GM19043 (cell line): ENCODE results near the gene MYRIP.

Source experiments
- ATAC-seq: cut with Tn5 transposase; IDR thresholded peaks from one replicate; pipeline ENCODE4 v1.9.1; 2021; ENCODE audit warnings: low read depth; ENCODE audit not compliant: unreplicated experiment

Gene MYRIP

DNA sequence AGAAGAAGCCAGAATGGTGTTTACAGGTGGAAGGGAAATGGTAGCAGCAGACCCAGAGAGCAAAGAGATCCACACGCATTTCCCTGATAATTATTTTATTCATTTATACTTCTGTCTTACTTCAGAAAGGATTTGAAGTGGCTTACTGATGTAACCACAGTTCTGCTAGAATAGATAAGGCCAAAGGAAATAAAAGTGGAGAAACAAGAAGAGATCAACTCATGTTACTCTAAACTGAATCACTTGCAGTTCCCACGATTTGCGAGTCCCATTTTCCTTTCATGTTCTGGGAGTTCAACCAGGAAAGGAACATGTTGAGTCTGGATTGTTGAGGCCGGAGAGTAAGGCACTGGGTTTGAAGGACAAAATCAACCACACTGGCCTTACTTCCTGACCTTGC, 151.8 kb downstream of the MYRIP start:
- ATAC-seq = no peak

DNA sequence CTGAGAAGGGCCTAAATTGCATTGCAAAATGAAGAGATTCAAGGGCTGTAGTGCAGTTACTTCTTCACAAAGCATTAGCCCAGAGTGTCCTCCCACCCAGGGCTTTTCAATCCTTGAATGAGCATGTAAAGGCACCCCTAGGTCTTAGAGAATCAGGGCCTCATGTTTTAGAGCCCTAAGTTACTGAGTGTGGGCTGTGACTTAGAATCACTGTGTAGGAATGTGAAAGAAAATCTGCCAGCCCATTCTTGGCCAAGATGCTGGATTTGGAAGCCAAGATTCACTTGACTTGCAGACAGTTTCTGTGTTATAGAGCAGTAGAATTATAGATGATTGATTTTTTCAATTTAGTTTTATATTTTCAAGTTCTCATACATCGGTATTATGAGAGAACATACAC, 153.2 kb downstream of the MYRIP start:
- ATAC-seq = no peak

DNA sequence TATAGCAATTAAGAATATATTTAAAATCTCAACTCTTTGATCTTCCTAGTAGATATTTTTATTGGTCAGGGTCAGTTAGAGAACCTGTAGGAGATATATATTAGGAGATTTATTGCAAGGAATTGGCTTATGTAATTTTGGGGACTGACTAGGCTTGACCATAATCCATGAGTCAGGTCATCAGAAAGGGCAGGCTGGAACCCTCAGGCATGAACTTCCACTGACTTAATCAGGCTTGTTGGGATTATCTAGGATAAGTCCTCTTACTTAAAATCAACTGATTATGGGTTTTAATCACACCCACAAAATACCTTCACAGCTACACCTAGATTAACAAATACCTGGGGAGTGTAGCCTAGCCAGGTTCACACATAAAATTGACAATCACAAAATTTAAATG, 156.1 kb downstream of the MYRIP start:
- no peak for ATAC-seq

DNA sequence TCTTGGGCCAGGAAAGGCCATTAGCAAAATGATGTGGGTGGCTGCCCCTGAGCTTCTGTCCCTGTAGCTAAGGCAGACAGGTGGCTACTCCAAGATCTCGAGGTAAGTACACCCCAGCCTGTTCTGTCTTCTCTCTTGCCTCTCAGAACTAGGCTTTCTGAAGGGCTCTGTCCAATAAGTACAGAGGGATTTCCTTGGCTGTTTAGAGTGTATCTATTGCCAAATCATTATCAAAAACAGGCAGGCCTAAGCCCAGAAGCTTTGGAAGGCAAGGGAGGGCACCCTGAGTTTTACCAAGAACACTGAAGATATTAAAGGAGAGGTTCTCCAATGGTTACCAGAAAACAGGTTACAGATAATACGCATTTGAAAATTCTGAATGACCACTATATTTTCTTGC, 156.6 kb downstream of the MYRIP start:
- ATAC-seq = no peak

DNA sequence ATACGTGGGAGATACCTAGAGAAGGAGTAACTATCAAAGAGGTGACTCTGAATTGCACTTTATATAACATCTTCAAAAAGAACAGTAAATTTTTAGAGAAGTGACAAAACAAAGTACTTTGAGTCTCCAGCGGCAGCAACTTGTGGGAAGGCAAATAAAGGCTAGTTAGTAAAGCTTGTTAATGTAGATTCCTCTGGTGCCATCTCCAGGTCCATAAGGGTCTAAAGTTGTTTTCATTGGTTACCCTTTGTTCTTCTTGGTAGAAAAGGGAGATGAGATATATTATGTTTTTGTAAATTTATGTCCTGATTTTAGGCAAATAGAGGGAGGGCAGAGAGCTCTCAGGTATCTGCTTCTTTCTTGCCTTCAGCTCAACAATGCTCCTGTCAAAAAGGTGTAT, 161.6 kb downstream of the MYRIP start:
- ATAC-seq = no peak

DNA sequence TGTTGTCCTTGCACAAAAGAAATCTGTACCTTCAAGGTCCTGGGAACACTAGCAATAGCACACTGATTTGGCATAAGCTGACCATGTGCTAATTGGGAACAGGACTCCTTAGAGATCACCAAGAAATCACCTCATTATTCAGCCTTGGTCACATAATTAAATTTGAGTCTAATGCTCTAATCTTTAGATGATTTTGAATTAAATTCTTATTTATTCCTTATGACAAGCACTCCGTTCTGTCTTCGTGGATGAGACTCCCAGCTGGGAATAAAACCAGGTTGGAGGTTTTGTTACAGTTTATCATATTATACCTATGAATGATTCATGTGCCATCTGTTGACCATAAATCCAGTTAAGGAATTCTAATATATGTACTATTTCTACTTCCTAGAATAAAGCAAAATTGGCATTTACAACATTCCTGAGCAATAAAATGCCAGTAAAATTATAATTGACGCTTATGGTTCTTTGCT, 162.2 kb downstream of the MYRIP start:
- no peak for ATAC-seq

DNA sequence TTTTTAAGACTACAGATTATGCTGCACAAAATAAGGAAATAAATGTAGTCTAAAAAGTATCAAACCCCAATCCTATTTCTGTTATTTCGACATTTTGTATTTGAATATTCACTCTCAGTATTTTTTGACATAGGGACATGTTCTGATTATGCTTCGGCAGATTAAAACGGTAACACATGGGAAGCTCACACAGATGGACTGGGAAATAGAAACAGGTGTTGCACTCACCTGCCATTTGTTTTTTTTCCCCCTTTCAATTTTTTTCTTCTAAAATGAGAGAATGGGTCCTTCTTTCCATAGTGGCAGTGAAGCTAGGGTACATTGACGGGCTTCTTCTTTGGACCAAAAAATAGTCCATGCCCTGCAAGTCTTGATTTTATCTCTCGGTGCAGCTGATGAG, 163.1 kb downstream of the MYRIP start:
- ATAC-seq = no peak

DNA sequence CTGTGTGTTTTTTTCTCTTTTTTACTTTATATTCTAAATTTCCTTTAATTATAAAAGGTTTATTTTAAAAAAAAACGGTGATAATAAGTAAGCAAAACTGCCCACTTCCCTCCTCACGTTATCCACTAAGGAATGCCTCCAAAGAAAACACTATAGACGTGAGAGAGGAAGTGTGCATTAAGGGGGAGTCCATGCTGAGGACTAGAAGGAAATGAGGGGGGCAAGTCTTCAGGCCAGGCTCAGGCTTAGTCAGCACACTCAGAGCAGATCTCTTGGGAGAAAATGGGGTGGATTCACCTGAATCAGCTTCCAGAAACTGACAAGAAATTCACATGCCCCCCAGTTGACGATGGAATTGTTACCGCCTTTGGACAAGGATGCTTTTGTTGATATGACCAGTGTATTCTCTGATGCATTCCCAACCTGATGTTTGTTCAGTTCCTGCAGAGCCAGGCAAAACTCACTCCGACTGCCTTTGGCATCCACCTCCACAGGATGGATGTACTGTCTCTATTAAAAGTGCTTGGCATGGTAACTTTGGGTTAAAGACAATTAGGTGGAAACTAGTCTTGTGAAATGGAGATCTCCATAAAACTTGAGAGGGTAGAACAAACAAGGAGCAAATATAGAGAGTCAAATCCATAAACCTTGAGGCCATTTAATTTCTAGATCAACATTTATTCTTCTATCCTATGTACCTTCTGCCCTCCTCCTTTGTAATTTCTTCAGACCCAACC, 167.8 kb downstream of the MYRIP start:
- ATAC-seq = no peak

DNA sequence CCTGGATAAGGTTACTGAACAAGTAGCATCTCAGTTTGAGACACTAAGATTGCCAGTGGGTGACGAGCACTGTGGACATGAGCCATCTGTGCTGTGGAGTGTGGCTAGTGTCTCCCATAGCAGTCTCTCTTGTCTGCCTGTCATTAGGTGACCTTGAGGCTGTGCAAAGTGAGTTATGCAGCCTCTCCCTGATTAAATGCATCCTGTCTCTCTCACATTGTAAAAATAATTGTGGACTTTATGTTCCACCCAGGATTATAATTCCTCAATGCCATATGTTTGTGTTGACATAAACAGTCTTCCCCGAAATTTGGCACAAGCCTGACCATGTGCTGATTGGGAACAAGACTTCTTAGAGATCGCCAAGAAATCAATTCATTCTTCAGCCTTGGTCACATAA, 168.9 kb downstream of the MYRIP start:
- no peak for ATAC-seq

DNA sequence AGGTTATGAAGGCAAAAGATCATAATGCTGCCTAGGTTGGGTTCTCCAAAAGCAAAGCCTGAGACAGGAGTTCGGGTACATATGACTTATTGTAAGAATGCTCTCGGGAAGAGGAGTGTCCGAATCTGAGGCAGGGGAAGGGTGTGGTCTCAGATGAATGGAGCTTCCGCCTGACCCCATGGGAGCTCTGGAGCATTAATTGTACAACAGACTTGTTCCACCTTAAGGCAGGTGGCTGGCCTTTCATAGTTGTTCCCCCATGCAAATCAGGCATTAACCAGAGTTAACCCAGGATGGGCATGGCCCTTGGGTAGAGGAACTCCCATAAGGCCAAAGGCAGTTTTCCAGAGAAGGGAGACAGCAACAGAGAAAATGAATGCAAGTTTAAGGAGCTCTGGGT, 170.6 kb downstream of the MYRIP start:
- no peak for ATAC-seq

DNA sequence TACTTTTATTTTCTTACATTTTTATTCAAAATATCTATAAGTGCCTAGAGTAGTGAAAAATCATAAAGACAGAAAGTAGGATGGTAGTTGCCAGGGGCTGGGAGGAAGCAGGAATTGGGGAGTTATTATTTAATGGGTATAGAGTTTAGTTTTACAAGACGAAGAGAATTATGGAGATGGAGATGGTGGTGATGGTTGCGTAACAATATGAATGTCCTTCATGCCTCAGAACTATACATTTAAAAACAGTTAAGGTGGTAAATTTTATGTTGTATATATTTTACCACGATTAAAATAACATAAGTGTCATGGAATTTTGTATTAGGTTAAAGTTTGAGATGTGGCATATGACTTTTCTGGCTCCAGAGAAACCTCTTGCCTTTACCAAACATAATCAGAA, 171.4 kb downstream of the MYRIP start:
- no peak for ATAC-seq

DNA sequence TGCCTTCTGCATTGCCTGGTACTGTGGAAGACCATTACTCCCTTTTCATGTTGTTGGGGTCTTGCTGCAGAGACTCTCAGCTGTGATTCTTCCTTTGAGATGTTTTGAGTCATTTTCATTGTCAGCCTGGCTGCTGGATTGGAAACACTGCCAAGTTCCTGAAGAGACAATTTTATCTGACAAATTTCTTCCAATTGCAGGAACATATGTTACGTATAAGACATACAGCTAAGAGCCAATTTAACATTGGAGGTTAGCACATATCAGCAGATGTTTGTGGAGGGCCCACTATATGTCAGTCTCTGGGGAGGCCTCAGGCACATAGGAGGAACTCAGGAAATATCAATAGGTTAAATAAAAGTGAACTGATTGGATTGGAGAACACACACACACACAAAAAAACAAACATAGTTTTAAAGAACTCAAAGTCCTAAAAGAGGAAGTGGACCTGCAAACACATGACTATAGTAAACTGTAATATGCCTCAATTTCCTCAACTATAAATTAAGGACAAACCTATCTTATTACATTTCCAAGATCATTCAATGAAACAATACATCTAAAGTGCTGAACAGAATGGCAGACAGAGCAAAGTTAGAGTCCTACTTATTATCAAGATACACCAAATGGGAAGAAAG, 172.3 kb downstream of the MYRIP start:
- ATAC-seq = no peak

DNA sequence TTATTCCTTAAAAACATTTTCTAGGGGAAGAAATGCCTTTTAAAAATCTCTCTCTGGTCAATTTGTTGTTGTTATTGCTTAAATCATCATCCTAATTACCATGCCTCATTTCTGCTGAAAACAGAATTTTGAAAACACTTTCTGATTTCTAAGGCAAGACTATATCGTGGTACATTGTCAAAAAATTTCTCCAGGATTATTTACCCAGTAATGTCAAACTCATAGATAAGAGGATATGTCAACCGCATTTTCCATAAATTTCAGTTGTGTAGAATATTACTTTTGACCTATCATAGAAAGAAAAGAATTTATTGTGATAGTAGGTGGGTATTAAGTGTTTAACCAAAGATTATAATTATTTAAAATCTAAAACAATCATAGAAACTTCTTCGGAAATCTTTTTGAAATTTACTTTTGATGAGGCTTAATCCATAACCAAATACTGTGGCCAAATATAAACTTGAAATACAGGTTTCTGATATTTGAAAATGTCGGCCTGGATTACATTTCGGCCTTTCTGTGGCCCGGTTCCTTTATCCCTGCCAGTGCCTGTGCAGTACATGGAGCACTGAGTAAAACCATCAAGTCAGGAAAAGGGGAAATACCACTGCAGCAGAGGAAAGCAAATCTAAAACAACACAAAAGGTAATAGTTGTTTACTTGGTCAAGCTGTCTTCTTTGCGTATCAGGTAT, 173.4 kb downstream of the MYRIP start:
- no peak for ATAC-seq

DNA sequence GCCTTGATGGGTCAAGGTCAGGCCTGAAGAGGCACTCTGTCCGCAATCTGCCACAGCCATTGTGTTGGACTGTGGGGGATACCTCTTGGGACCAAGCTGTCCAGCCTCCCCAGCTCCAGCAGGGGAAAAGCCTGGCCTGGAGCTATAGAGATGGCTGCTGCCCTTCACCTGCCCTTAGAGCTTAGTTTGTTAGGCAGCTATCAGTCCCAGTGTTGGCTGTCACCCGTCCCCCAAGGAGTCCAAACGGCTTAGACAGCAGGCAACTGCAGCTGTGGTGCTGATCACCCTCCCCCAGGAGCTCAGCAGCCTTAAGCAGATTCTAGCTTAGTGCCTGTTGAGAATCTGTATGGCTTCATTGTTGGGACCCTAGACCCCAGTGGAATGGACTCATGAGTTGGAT, 180.3 kb downstream of the MYRIP start:
- no peak for ATAC-seq

DNA sequence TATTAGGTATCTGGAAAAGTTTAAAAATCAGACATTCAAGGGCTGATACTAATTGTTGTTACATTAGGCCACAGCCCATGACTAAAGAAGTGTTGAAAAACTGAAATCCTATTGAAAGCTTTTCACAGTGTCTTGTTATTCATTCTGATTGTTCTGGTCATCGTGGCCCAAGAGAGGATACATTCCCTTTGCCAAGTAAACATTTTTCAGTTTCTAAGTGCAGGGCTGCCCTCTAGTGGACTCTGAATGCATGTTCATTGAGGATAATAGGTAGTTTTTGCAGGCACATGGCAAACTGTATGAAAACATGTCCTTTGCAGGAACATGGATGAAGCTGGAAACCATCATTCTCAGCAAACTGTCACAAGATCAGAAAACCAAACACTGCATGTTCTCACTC, 181.1 kb downstream of the MYRIP start:
- ATAC-seq = peak; percentile 51

DNA sequence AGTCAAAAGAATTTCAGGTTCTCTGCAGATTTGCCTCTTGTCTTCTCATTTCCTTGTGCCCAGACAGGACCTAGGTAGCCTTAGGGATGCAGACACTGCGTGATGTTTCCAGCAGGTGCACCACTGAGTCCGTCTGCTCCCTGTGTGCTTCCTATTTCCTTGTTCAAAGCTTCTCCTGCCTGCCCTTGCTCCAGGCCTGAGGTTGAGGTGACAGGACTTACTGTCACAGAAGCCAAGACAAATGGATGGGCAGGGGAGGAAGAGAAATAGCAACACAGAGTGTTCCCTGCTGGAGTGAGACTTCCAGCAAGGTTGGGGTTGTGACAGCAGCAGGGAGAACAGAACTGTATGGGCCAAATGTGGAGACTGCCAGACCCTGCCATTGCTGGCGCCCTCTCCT, 199.4 kb downstream of the MYRIP start:
- no peak for ATAC-seq

DNA sequence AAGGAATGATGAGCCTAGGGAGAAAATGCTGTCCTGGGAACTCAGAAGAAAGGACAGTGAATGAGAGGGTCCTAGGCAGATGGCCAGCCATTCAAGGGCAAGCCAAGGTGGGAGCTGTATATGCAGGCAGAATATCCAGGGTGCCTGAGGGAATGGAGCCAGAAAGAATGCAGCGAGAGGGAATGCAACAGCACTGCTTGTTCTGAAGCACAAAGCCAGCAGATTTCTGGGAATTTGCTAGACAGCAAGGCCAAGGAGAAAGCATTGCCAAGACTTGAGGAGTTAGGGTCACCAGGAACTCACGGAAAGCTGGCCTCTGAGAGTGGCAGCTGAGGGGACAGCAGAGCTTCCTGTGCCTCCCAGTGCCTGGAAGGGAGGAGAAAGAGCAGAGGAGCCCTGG, 200.6 kb downstream of the MYRIP start:
- no peak for ATAC-seq

DNA sequence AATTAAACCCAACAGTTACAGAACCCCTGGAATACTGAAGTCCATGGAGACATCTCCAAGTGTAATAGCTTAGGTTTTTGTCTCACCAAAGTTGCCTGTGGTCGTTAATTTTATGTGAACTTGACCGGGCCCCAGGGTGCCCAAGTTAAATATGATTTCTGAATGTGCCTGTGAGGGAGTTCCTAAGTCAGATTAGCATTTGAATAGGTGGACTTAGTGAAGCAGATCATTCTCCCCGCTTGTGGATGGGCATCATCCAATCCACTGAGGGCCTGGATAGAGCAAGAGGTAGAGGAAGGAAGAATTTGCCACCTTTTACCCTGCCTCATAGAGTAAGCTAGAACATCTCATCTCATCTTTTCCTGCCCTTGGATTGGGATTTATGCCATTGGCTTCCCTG, 203.0 kb downstream of the MYRIP start:
- no peak for ATAC-seq

DNA sequence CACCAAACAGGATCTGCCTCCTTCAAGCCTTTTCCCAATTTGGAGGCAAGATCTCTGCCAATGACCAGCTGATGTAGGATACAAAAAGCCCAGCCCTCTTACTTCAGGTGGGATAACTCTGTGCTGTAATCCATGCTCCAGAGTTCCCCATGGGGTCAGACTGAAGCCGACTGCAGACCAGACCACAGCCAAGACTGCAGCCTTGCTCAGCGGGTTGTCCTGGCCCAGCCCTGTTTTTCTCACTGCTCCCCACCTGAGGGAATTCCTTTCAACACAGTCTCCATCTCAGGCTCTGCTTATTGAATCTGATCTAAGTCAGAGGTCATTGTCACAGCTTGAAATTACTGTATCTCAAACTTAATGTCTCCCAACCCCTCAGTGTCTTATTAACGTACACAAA, 207.0 kb downstream of the MYRIP start:
- no peak for ATAC-seq

DNA sequence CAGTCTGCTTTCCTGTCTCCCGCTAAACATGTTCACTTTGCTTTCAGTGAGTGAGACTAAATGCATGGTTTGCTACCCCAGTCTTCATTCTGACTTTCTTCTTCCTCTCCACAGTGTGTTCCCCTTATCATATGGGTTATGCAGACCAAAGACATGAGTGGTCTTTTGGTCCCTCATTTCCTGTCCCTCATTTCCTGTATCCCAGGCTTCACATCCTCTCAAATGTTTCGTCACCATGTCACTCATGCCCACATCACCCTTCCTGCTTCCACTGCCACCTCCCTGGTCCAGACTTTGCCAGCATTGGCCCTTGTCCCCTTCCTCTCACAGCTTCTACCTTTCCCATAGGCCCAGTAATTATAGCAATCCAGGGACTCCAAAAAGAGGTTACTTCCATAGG, 209.0 kb downstream of the MYRIP start:
- no peak for ATAC-seq

DNA sequence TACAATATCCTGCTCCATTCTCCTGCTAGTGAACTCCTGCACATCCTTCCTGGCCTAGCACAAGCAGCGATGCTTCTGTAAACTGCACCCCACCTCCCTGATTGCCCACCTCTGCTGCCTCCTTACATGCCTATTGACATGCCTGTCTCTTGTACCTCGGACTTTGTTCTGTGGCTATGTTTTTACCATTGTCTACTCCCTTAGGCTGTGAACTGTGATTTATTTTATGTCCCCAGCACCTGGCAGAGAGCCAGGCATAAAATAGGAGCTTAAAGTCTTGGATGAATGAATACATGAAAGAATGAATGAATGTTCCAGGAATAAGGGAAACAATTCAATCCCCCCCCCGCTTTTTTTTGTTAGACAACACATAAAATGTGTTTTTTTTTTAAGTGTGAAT, 210.0 kb downstream of the MYRIP start:
- ATAC-seq = no peak

DNA sequence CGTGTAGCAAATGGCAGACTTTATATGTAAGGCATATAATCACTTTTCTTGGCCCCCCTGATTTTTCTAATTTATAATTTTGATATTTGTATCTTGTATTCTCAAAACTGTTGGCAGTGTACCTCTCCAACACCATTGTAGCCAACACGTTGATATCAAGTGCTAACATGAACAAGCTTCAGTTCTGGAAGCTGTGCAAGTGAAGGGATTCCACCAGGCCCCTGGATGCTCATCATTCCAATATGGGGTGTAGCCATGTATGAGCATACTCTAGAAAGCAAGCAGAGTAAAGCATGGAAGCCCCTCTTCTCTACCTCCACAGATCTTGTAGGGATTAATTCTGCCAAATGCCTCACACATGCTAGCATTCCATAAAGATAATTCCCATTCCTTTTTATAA, 211.3 kb downstream of the MYRIP start:
- no peak for ATAC-seq
